ENCODE measurements around the gene KDM2B. TPM values are rescaled to one million over a fixed set of nuclear protein-coding genes. Genes with fewer than 3 reads are reported as not detected.

Gene KDM2B
- total RNA-seq, 1 donor from 2014 or later = 20.0 TPM

DNA sequence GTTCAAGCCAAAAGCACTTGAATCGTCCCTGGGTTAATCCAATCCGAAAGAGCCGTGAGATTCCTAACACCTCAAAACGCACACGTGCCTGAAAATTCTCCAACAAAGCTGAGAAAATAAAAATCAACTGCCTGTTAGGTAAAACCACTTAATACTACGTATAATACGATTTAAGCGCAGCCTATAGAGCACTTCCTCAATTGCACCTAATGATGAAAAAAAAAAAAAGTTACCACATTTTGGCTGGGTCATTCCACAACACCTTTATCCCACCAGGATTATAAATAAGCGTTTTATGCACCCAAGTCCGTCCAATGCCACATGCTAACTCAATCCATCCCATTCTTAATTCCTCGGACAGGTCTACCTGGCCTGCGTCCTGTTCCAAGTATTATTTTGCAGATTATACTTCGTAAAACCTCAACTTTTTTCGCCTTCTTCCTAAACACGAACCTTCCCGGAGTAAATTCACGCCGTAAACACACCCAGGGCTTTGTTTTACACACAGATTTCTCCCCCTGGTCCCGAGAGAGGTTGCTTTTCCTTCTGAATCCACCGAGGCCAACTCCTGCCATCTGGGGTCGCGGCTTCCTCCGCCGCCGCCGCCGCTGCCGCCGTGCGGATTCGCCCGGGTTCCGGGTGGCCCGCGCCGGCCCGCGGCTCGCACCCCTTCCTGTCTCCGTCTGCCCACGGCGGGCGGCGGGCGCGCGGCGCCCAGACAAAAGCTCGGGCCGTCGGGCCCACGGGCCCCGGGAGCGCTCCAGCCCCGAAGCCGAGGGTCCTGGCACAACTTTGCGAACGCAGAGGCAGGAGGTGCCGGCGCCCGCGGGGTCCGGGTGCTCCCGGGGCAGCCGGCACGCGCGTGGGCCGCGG, 114.7 kb downstream of the KDM2B start:
- DNase-seq (ENCODE audit: low read depth in 2 of 2) = peak; percentile 21 to 39

DNA sequence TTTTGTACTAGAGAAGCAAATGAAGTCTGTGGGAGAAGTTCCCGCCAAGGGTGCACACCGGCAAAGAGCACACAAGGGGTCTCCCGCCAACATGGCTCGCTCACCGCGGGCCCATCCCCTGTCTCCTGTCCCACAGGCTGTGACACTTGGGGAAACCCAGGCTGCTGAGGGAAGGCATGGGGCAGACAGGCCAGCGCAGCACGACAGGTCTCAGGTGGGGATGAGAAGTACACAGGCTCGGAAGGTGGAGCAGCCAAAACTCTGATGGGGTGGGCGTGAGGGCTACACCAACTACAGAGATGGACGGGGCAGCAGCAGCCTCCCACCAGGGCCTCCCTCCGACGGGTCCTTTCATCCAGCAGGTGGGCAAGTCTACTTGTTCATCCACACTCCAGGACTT, 116.5 kb downstream of the KDM2B start:
- no peak for DNase-seq (ENCODE audit: low read depth in 2 of 2)

DNA sequence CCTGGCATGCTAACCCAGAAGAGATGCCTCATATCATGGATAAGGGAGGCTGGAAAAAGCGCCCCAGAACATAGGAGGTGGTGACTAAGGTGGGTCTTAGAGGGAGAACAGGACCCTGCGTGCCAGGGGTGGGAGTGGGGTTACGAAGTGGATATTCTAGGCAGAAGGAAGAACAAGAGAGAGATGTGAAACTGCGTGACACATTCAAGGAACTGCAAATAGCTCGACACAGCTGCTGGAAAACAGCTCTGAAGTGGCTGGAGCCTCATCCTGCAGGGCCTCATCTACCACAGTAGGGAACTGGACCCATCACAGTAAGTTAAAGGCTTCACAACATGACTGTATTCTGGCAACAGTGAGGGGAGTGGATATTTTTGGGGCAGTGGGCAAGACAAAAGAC, 119.8 kb downstream of the KDM2B start:
- DNase-seq (ENCODE audit: low read depth in 2 of 2) = no peak

DNA sequence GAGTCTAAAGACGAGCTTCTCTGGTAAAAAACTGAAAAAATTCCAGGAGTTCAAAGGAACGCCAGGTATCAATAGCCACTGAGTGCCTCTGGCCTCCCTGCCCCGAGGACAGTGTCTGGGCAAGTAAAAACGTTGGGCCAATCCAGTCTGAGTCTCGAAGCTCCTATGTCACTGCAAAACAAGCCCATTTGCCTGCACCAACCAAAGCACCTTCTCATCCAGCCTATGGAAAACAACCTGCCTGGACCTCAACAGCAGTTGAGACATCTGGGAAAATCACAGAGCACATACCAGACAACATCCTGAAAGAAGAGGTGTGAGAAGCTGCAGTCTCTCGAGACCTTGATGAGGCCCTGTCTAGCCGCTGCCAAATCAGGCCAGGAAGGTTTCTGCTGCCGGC, 124.3 kb downstream of the KDM2B start:
- no peak for DNase-seq (ENCODE audit: low read depth in 2 of 2)

DNA sequence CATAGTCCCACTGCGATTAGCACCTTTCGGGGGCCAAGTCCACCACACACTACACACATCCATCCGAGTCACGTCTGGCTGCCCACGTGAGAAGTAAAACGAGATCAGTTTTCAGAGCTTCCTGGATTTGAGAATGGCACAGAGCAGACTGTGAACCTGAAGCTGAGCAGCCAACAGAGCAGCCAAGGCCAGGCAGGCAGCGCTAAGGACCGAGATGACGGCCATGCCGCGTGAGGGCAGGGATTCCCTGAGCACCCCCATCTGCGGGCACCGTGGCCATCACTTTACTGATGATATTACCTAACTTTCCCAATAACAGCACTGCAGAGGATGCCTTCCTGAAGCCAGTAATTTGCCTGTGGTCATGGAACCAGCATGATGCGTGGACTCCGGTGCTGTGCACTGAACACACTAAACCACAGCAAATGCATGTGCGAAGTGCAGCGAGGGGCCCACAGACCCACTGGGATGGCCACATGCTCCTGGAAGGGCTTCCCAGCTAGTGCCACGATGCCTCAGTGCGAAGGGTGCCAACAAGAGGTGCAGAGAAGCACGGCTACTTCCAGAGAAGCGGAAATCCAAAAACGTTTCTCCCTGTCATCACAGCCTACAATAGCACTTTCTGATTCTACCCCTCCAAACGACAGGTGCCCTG, 124.9 kb downstream of the KDM2B start:
- no peak for DNase-seq (ENCODE audit: low read depth in 2 of 2)

DNA sequence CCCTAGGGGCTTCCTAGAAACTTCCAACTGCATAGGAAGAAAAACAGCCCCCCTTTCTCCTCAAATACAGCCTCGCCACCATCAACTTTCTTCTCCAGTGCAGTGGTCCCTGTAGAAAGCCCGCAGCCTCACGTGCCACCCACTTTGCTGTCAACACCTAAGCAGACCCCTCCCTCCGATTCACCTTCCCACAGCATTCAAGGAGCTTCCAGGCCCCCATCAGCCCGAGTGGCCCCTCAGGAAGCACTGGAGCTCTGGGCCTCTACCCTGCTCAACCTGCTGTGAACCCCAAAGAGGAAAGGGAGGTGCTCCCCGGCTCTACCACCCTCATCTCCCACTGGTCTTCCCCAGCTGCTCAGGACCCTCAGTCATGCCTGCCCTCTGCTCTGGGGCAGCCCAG, 125.9 kb downstream of the KDM2B start:
- DNase-seq (ENCODE audit: low read depth in 2 of 2) = no peak

DNA sequence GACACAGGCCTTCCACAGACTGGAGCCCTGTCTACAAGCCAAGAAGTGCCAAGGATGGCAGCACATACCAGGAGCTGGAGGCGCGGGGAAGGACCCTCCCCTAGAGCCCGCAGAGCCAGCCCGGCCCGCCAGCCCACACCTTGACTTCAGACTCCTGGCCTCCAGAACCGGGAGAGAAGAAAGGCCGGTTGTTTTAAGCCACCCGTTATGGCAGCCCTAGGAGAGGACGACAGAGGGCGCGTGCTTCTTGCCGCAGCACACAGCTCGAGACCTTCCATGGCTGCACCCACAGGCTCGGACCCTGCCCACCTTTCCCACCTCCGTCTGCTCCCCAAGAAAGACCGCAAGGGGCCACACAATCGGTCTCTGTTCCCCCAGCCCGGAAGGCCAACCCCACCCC, 127.2 kb downstream of the KDM2B start:
- DNase-seq (ENCODE audit: low read depth in 2 of 2) = no peak

DNA sequence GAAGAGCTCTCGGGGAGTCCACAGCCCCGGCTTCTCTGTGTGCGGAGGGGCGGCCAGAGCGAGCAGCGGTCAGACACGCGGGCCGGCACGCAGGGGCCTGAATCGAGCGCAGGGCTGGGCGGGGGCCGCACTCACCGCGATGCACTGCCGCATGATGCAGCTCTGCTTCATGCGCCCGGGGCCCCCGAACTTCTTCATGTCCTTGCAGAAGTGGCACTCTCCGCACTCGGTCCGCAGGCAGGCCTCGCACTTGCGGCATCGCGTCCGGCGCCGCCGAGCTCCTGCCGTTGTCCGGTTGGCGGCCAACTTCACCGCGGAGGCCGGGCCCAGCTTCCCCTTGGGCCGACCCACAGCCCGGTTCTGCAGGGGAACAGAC, 127.8 kb downstream of the KDM2B start:
- no peak for DNase-seq (ENCODE audit: low read depth in 2 of 2)

DNA sequence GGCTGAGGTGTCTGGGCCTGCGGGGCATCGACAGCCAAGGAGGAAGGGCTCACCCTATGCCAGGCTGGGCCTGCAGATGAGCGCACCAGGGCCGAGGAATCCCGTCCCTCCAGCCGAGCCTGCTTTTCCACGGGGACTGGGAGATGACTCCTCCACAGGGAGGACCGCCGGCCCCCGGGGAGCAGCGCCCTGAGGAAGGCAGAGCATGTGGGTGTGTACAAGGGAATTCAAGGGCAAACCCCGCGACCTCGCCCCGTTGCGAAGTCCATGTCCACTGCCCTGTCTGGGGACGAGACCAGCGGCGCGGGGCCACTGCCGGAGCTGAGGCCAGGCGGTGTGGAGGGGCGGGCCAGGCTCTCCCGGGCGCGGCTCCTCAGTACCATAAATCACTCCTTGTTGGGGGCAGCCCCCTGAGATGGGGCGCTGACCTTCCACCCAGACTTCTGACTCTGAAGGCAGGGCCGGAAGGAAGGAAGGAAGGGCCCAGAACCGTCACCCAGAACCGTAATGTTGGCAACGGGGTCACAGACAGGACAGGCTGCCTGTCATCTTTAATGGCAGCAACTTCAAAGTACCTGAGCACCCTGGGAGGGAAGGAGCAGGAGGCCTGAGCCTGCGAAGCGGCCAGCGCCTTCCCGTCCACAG, 128.4 kb downstream of the KDM2B start:
- DNase-seq (ENCODE audit: low read depth in 2 of 2) = peak; percentile 20 to 46

DNA sequence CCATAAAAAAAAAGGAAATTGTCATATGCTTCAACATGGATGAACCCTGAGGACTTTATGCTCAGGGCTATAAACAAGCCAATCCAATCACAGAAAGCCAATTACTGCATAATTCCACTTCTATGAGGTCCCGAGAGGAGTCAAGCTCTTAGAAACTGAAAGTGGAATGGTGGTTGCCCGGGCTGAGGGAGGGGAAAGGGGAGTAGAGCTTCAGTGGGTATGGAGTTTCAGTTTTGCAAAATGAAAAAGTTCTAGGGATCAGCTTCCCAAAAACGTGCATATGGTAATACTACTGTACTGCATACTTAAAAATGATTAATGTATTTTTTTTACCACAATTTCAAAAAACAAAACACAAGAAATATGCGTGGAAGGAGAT, 128.9 kb downstream of the KDM2B start:
- DNase-seq (ENCODE audit: low read depth in 2 of 2) = peak; percentile 61 to 64

DNA sequence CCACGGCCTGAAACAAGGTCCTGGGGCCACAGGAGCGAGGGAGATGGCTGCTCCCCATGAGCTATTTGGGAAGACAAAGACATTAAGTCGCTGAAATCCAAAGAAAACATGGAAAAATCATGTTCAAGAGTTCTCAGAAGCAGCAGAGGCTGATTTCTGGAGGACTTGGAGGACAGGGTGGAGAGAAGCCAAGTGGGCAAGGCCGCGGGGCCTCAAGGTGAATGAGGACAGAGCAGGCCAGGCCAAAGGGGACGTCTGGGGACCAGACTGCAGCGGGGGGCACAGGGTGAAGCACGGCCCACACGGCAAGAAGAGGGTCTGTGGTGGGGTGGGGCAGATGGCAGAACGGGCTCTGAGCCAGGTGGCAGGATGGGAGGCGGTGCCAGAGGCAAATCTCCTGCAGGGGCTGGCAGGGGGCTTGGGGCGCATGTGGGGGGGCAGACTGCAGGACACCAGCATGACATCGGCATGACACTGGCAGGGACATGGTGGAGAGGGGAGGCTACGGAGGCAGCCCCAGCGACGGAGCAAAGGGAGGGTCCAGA, 132.0 kb downstream of the KDM2B start:
- no peak for DNase-seq (ENCODE audit: low read depth in 2 of 2)

DNA sequence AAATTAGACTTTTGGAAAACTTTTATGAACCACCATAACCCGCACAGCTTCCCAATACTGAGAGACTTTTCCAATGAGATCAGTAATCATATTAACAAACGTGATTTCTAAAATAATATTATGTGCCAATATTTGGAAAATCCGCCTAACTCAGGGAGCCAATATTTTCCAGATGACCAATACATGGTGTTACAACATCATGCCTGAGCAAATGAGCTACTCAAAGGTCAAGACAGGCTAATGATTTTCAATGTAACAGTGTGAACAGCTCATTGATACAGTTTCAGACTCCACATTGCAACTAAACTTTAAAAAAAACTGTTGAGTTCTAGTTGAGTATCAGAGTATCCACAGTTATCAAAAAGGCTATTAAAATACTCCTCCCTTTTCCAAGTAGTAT, 134.1 kb downstream of the KDM2B start:
- no peak for DNase-seq (ENCODE audit: low read depth in 2 of 2)

DNA sequence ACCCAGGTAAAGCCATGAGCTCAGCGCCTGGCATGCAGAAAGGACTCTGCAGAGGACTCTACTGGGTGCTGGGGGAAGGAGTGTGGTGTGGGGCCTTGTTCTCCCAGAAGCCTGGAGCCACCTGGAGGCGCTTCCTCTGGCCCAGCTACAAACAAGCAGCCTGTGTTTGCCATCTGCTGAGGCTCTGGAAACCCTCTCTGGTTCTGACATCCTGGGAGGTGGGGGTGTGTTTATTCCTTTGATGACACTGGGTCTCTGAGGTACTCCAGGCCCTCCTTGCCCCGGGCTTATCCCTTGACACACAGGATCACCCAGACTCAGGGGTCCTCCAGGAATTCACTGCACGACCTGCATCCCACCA, 136.0 kb downstream of the KDM2B start:
- no peak for DNase-seq (ENCODE audit: low read depth in 2 of 2)

DNA sequence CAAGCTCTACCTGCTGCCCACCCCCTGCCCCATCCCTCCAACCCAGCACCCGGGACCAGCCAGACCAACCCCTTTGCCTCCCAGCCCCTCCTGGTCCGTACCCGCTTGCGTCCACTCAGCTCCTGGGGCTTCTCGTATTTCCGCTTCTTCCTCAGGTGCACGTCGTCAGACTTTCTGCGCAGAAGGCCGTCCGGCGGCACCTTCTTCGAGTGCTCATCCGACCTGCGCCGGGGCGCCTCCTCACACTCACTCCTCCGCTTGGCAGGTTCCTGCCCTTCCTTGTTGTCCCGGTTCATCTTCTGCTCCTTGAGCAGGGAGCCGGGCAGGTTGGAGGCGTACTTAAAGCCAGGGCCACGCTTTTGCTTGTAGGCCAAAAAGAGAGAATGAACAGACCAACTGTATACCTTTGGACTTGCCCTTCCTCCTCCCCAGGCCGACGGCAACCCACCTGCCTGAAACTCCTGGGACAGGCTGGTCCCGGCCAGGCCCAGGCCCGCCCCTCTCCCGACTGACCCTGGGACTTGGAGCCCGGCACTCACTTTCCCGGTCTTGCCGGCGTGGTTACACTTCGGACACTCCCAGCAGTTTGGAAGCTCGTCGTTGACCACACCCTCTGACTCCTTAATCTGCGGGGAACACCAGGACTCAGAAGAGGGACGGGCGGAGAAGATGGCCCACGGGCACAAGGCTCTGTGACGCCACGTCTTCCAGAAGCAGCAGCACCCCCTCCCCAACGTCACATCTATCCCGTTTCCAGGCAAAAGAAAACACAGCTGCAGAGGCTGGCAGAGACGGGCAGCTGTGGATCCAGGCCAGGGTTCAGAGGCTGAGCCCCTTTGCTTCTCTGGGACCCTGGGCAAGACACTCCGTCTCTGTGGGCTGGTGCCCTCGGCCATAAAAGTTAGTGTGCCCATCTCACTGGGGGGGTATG, 136.6 kb downstream of the KDM2B start:
- DNase-seq (ENCODE audit: low read depth in 2 of 2) = no peak

DNA sequence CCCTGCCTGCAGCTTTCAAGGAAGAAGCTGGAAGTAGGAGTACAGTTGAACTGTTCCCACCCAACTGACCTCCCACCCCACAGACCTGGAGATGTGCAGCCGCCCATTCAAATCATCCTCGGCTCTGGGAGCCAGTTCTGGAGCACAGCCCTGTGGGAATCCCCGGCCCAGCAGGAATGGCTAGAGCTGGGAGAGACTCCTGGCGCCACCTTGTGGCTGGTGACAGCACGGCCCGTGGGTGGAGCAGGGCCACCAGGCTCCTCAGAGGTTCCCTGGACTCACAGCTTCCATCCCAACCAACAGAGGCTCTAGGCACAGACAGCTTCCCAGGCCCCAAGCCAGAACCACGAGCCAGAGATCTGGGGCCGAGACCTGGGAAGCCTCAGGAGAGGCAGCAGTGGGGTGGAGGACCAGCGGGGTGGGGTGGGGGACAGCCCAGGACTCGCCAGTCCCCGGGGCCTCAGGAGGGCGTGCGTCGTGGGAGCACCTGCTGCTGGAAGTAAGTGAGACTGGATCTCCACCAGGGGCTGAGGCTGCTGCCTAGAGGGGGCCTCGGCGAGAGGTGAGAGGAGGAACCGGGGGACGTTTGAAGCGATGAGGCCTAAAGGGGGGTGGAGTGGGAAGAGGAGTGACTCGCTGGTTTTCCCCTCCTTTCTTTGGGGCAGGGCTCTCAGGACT, 137.5 kb downstream of the KDM2B start:
- peak; percentile 81 to 84 for DNase-seq (ENCODE audit: low read depth in 2 of 2)

DNA sequence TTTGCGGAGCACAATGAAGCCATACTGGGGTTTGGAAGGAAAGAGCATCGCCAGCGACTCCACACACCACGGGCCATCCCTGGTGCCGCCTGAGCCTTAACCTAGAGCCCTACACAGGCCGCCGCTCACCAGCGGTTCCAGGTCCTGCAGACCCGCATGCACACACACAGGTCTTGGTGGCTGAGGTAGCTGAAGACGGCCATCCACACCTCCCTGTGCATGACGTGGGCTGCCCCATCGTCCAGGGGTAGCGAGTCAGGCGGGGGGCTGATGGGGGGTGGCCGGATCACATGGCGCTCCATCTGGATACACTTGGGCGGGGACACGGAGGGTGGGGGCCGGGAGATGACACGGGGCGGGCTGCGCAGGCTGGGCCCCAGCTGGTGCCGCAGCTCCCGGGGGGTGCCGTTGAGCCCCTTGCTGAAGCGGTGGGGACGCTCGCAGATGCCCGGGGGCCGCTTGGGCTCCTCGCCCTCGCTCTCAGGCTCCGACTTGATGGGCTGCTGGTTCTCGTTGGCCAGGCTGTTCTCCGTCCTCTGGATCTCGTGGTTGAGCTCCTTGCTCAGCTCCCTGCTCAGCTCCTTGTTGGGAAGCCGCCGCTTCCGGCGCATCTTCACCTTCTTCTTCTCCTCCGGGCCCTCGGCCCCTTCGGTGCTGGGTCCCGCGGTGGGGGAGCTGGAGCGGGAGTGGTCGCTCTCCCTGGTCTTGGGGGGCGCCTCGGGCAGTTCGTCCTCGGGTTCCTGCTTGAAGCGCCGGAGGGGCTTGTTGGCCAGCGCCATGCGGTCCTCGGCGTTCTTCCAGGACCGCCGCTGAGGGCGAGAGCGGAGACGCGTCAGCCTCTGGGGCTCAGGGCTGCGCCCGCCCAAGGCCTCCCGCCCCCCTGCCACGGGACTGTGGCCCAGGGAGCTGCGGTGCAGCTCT, 138.5 kb downstream of the KDM2B start:
- no peak for DNase-seq (ENCODE audit: low read depth in 2 of 2)

DNA sequence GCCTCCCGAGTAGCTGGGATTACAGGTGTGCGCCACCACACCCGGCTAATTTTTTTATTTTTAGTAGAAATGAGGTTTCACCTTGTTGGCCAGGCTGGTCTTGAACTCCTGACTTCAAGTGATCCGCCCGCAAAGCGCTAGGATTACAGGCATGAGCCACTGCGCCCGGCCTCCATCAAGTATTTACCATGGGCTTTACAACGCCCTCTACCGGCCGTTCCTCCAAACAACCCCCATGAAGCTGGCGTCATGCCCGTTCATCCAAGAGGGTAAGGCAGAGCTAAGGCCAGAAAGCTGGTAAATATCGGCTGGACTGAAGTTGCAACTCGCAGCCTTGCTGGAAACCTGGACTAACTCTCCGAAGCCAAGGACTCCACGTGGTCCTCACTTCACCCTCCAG, 139.3 kb downstream of the KDM2B start:
- DNase-seq (ENCODE audit: low read depth in 2 of 2) = no peak

DNA sequence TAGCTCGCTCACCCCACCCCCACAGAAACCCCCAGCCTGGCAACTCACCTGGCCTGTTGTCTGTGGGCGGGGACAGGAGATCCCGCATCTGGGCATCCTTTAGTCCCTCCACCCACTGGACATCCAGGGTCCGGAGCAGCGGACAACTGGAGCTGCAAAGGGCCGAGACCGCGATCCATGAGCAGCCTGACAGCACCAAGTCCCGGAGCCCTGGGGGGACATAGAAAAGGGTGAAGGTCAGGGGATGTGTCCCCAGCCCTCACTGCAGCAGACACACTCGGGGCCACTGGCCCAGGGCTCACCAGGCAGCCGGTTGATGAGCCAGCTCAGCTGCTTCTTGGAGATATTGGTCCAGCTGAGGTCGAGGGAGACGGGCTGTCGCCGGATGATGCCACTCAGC, 140.1 kb downstream of the KDM2B start:
- DNase-seq (ENCODE audit: low read depth in 2 of 2) = no peak

DNA sequence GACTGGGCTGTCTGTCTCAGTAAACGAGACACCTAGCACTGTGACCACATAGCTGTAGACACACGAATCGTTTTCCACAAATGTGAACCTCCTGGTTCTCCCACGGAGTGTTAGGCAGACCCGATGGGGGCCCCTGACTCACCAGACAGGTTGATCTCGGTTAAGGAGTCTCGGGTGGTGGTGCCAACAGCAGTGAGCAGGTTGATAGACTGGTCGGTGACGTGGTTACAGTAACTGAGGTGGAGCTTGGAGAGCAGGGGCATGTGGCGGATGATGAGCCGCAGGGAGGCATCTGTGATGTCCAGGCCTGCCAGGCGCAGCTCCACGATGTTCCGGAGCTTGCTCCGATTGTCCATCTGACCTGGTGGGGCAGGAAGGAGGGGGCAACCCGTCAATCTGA, 141.1 kb downstream of the KDM2B start:
- DNase-seq (ENCODE audit: low read depth in 2 of 2) = no peak

DNA sequence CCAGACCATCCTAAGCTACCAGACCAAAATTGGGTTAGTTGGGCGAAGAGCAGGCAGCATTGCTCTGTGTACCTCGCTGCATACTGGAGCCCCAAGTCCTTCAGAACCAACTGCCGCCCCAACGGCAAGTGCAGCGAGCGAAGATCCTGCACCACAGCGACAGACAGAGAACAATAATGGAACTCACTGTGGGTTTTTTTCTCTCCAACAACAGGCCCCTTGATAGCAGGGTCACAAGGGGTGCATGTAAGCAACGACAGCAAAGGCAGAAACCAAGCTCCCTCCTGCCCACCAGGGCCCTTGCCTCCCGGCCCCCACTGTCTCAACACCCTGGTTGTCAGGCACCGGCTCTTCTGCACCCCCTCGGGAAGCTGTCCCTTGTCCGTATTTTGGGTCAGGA, 141.9 kb downstream of the KDM2B start:
- DNase-seq (ENCODE audit: low read depth in 2 of 2) = no peak
